DMS114 treated with DMSO at 0.1 percent for 48 hours (cell line): ENCODE measurements around the gene FOXS1.
"Not testable (repeated sequence)": the region's sequence is repeated elsewhere in the genome, so short reads cannot be mapped to it uniquely, and the experiment has no call there.

Source experiments
- DNase-seq: peaks from one replicate; lab custom pipeline; 2025; ENCODE audit not compliant: unreplicated experiment; lab: John Stamatoyannopoulos, UW

FOXS1 gene

DNA sequence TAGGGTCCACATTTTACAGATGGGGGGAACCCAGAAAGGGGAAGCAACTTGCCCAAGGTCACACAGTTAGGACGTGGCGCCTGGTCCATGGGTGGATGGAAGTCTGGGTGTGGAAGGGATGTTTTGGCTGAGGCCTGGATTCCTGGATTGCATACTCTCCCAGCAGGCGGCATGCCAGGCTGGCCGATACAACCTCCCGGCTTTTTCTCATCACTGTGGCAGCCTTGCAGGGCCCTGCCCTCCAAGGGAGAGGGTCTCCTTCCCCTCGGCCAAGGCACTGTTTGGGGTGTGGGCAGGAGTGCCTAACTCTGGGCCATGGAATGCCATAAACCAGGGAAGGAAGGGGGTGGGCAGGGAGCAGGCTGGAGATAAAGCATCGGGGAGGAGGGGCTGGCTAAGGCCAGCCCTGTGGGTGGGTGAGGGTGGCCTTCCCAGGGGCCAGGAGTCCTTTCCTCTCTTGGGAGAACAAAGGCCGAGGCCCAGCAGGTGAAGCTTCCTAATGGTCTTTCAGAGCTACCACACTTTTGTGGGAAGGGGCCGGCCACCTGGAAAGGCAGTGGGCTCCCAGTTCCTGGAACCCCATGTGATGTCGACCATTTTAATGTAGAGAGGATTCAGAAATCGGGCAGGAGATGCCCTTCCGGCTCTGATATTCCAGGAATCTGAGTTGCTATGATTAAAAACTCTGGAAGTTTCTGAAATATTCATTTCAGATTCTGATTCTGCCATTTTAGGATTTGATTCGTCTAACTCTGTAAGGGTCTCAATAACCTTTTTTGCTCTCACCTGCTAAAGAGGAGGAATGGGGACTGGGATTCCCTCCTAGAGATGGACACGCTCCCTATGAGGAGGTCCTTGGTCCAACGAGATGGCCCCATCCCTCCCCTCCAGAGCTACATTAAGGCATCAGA, 4.2 kb downstream of the FOXS1 start:
- DNase-seq: no peak

DNA sequence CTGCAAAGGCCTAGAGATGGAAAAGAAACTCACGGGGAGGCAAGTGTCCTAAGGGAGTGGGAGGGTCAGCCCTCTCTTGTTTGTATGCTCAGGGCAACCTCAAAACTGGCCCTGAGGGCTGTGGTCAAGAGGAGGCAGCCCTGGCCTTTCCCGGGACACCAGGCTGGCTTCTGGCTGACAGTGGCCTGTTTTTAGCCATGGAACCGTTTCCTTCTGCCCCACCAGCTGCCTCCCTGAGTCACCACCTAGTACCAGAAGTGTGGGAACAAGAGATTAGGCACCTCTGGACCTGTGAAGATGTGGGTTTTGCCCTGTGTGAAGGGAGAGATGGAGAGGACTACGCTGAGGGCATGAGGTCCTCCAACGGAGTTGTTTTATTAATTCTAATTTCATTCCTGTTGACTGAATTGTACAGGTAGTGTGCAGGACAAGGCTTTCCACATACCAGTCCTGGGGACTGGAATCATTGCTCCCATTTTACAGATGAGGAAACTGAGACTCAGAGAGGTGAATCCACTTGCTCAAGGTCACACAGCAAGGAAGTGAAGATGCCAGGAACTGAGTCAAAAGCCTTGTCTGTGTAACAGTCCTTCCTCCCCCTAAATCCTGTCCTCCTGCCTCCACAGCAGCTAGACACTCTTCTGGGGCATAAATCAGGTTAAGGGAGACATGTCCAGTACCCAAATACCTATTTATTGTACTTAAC, 5.5 kb downstream of the FOXS1 start:
- DNase-seq: no peak

- DNase-seq: no peak
Measured at GRCh38 chr20:31838646-31839292, 6.6 kb downstream of the FOXS1 start.

DNA sequence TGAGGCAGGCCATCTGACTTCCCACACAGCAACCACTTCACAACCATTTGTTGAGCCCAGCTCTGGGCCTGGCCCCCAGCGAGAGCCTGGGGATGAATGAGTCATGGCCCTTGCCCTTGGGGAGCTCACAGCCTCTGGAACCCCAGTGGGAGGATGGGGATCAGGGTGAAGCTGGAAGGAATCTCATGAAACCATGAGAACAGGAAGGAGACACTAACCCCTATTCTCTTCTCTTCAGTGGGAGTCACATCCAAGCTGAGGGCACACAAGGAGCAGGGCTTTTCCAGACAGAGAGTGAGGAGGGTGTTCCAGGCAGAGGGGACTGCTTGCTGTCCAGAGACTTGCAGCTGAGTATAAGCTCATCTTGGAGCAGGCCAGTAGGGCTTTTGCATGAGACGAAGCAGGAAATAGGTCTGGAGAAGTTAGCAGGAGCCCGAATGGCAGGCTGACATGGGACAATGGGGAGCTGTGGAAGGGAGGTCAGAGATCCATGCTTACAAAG, 7.5 kb downstream of the FOXS1 start:
- DNase-seq: no peak

- DNase-seq: no peak
Measured at GRCh38 chr20:31836853-31837608, 8.4 kb downstream of the FOXS1 start.

GRCh38 chr20:31835977-31836852, 9.2 kb downstream of the FOXS1 start:
- no peak for DNase-seq

GRCh38 chr20:31835554-31835953, 9.8 kb downstream of the FOXS1 start:
- DNase-seq: no peak

- no peak for DNase-seq
Measured at GRCh38 chr20:31833931-31834521, 11.4 kb downstream of the FOXS1 start.

GRCh38 chr20:31833130-31833930, 12.1 kb downstream of the FOXS1 start:
- DNase-seq: no peak

DNA sequence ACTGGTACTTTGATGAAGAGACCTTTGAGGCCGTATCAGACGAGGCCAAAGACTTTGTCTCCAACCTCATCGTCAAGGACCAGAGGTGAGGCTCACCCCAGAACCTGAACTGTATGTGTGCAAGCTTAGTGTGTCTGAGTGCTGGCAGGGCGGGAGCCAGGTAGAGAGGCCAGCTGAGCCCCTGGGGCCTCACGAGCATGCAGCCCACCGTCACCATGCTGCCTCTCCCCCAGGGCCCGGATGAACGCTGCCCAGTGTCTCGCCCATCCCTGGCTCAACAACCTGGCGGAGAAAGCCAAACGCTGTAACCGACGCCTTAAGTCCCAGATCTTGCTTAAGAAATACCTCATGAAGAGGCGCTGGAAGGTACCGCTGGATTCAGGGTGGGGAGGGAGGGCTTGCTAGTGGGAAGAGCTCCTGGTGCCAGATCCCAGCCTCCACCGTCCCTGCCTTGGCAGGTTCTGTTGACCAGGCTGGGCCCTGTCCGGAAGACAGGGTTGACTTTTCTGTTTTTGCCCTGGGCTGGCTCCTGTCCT, 13.6 kb downstream of the FOXS1 start:
- no peak for DNase-seq

DNA sequence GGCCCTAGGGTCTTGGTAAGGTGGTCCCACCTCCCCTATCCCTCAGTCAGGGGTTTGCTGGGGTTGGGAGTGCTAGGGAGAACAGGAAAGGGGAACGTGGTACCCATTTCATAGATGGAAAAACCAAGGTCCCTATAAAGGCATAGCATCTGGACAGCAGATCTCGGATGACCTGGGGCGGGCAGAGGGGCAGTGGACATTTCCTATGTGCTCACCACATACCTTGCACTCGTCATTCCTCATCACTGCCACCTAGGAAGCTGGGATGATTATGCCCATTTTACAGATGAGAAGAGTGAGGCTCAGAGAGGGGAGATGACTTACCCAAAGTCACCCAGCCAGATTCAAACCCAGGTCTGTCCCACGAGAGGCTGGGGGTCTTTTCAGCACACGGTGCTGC, 14.2 kb downstream of the FOXS1 start:
- DNase-seq: no peak

- no peak for DNase-seq
Measured at GRCh38 chr20:31830406-31830981, 14.9 kb downstream of the FOXS1 start.

DNA sequence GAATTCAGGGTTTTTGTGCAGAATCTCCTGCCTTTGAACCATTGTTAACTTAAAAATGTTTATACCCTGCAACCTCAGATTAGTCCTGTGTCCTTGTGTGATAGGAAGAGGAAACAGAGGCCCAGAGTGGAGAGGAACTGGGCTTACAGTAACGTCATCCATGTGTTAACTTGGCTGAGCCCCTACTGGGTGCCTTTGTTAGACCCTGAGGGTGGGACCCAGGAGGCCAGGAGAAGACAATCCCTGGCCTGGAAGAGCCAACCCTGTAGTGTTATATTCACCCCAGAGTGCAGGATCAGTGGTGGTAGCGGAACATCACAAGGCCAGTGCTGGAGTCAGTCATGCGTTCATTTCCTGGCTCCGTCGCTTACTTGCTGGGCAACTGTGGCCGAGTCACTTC, 15.7 kb downstream of the FOXS1 start:
- DNase-seq: no peak

- DNase-seq: not testable (repeated sequence)
Measured at GRCh38 chr20:31828016-31828415, 17.4 kb downstream of the FOXS1 start.

GRCh38 chr20:31827059-31827458, 18.3 kb downstream of the FOXS1 start:
- no peak for DNase-seq

DNA sequence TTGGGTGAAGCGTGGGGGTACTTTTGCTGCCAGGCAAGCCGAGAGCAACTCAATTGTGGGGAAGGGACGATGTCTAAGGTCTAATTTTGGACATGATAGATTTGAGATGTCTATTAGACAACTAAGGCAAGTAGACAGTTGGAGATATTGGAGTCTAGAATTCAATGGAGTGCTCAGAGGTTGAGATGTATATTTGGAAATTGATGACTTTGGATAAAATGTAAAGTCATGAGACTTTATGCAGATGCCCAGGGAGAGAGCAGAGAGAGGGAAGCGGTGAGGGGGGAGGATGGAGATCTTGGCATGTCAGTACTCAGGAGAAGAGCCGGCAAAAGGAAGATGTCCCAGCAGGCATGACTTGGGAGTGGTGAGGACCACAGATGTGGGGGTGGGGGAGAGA, 19.3 kb downstream of the FOXS1 start:
- DNase-seq: no peak

DNA sequence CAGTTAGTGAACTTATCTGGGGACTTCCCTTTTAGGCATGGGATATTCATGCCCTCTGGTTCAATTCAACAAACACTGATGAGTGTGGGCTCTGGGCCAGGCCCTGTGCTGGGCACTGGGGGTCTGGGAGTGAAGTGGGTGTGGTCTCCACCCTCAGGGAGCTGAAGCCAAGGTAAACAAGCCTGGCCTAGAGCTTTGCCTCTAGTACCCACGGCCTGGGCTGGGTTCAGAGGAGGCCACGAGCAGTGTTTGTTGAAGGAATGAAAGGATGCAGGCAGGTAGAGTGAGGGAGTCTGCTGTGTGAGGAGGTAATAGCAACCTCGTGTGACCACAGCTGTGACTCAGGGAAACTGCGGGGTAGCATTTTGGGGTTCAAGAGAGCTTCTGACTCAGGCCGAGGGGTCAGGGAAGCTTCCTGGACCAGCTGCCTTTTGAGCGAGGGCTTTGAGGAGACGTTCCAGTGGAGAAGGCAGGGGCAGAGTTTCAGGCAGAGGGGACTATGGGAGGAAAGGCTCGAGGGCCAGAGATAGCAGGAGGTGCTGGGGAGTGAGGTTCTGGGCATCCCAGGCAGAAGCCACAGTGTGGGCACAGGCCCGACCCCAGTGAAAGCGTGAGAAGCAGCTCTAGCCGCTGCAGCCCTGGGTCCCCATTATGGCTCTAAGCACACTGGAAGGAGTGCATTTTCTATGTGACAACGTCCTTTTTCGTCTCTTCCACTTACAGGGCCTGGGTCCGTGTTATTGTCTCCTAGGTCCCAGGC, 20.7 kb downstream of the FOXS1 start:
- DNase-seq: no peak
